Measurements from ENCODE around the gene PPIA. TPM values are rescaled to one million over a fixed set of nuclear protein-coding genes. Genes with fewer than 3 reads are reported as not detected.

The PPIA gene
- polyA plus RNA-seq, 1 of the 3 experiments (the other 2 are of a cell fraction): 6,267 TPM

DNA sequence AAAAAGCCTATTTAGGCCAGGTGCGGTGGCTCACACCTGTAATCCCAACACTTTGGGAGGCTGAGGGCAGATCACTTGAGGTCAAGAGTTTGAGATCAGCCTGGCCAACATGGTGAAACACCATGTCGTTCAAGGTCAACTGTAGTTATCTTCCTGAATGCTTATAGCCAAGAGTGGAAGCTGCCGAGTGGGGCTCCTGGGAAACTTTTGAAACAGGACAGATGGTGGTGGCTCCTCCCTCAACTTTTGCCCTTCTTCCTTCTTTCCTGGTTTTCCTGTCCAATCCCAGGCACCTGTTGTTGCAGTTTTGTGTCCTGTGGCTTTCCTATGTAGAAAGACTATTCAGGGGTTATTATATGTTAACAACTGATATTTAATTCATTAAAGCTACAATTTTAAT is 8.7 kb upstream of the PPIA start (continued):
- no peak for TF ChIP-seq REST (IDR thresholded peaks at IDR 0.05; ENCODE audit: low read depth, low read length)
- no peak for TF ChIP-seq TCF12 (IDR thresholded peaks at IDR 0.05)
- TF ChIP-seq, protein P1, sequence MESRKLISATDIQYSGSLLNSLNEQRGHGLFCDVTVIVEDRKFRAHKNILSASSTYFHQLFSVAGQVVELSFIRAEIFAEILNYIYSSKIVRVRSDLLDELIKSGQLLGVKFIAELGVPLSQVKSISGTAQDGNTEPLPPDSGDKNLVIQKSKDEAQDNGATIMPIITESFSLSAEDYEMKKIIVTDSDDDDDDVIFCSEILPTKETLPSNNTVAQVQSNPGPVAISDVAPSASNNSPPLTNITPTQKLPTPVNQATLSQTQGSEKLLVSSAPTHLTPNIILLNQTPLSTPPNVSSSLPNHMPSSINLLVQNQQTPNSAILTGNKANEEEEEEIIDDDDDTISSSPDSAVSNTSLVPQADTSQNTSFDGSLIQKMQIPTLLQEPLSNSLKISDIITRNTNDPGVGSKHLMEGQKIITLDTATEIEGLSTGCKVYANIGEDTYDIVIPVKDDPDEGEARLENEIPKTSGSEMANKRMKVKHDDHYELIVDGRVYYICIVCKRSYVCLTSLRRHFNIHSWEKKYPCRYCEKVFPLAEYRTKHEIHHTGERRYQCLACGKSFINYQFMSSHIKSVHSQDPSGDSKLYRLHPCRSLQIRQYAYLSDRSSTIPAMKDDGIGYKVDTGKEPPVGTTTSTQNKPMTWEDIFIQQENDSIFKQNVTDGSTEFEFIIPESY (IDR thresholded peaks at IDR 0.05; ENCODE audit: borderline replicate concordance, low read depth): no peak

GRCh38 chr7:44789990-44790389 is 6.5 kb upstream of the PPIA start:
- peaks cover 12% of the 10 kb centered on the region for H3F3A ChIP-seq (replicated peaks; ENCODE audit: insufficient read depth)
- POLR2A ChIA-PET: no interaction called here

More at GRCh38 chr7:44789990-44790389, 6.5 kb upstream of the PPIA start:
- TF ChIP-seq SIN3A (IDR thresholded peaks at IDR 0.05; ENCODE audit: borderline replicate concordance, low read depth, low read length) (no peak), NFIC (IDR thresholded peaks at IDR 0.05; ENCODE audit: borderline replicate concordance) (no peak), GATA2 (CRISPR knock-in tag; IDR thresholded peaks at IDR 0.05) (no peak), IRF3 (IDR thresholded peaks at IDR 0.05; ENCODE audit: low read depth, low read length) (no peak), MXI1 (IDR thresholded peaks at IDR 0.05; ENCODE audit: low read depth, low read length) (no peak), FOSL2 (IDR thresholded peaks at IDR 0.05; ENCODE audit: borderline replicate concordance, low read depth) (no peak), FOXJ3 (CRISPR knock-in tag; IDR thresholded peaks at IDR 0.05) (no peak), CHD2 (IDR thresholded peaks at IDR 0.05; ENCODE audit: low read length, partially characterized antibody) (no peak)
- H3K4me2 ChIP-seq: no peak overlapping the region
- WGBS (ENCODE audit: low lambda C conversion rate): 87% methylated on average over 5 of the region's 5 CpGs
- H3K4me1 ChIP-seq (ENCODE audit: control insufficient read depth in 1 of 2, insufficient read depth in 2 of 2, low read depth in 1 of 2, low read length in 1 of 2): no peaks in the 10 kb centered on the region
- no peaks in the 10 kb centered on the region for H3K9me2 ChIP-seq
- no peaks in the 10 kb centered on the region for H3K9me3 ChIP-seq
- no peak overlapping the region for H3K27ac ChIP-seq (ENCODE audit: low read depth in 2 of 2, low read length in 1 of 2)
- H3K9ac ChIP-seq: no peak overlapping the region
- CTCF ChIA-PET: no interaction called here
- no peak for DNase-seq
- no peaks in the 10 kb centered on the region for H3K36me3 ChIP-seq (replicated peaks in 1 of 2; ENCODE audit: control insufficient read depth in 1 of 2, insufficient read depth in 2 of 2, low read length in 1 of 2)
- H3K79me2 ChIP-seq (ENCODE audit: insufficient read depth): peaks cover 5% of the 10 kb centered on the region
- no peak overlapping the region for H2AFZ ChIP-seq (ENCODE audit: low read depth)
- no peaks in the 10 kb centered on the region for H4K20me1 ChIP-seq (ENCODE audit: insufficient read depth)
- H3K4me3 ChIP-seq (ENCODE audit: low read depth in 2 of 2, low read length in 1 of 2): no peak overlapping the region
- no peaks in the 10 kb centered on the region for H3K27me3 ChIP-seq (ENCODE audit: insufficient read depth)
